Thymus (tissue), 11 donors: ENCODE results near the gene PLCB1. TPM values are rescaled to one million over a fixed set of nuclear protein-coding genes. Genes with fewer than 3 reads are reported as not detected.

Source experiments
- DNase-seq, 9 donors: peaks; one replicate each; pipeline ENCODE4 v3.0.0-alpha.2; 2013; ENCODE audit warnings: low spot score in 9 of 9, low read depth in 6 of 9, missing footprints in 1 of 9
- H3K27ac ChIP-seq, 2 donors: one replicate each; pipeline ENCODE4 v1.5.1; 2013; ENCODE audit warnings: control low read depth in 1 of 2, low read depth in 1 of 2, low read length in 1 of 2, mild to moderate bottlenecking in 1 of 2, moderate library complexity in 1 of 2
- H3K27me3 ChIP-seq, 2 donors: one replicate each; pipeline ENCODE4 v1.5.1; 2013; ENCODE audit warnings: low read length in 1 of 2; ENCODE audit not compliant: control insufficient read depth in 2 of 2, insufficient read depth in 1 of 2
- H3K36me3 ChIP-seq, 2 donors: one replicate each; pipeline ENCODE4 v1.5.1; 2013; ENCODE audit warnings: low read length in 1 of 2, mild to moderate bottlenecking in 1 of 2, moderate library complexity in 1 of 2; ENCODE audit not compliant: control insufficient read depth in 2 of 2, insufficient read depth in 2 of 2
- H3K4me1 ChIP-seq, 2 donors: one replicate each; pipeline ENCODE4 v1.5.1; 2013; ENCODE audit warnings: low read length in 2 of 2; ENCODE audit not compliant: control insufficient read depth in 2 of 2, insufficient read depth in 2 of 2
- H3K4me3 ChIP-seq, 2 donors: one replicate each; pipeline ENCODE4 v1.5.1; 2013; ENCODE audit warnings: low read length in 2 of 2, control low read depth in 1 of 2, mild to moderate bottlenecking in 1 of 2
- H3K9me3 ChIP-seq, 2 donors: one replicate each; pipeline ENCODE4 v1.5.1; 2013; ENCODE audit warnings: low read length in 1 of 2, mild to moderate bottlenecking in 1 of 2; ENCODE audit not compliant: control insufficient read depth in 2 of 2, insufficient read depth in 1 of 2
- WGBS: extraction: QIAGEN DNeasy Blood & Tissue Kit; methylation state at CpG from one replicate; pipeline ENCODE4 v1.1.7; 2013; 5-methylcytosine and 5-hydroxymethylcytosine counted together
- polyA plus RNA-seq: library from polyadenylated mRNA; stranded (reverse); fragments of 200-250 nt; gene quantifications from one replicate; pipeline ENCODE4 v1.2.3, GENCODE V29; 2013
- total RNA-seq: library from RNA; stranded (reverse); fragments of 120-200 nt; gene quantifications from one replicate; pipeline ENCODE4 v1.2.4, GENCODE V29; 2013
- donor health status: healthy.

The PLCB1 gene
- total and polyA plus RNA-seq, 2 donors, result 4.1 to 4.7 TPM

DNA sequence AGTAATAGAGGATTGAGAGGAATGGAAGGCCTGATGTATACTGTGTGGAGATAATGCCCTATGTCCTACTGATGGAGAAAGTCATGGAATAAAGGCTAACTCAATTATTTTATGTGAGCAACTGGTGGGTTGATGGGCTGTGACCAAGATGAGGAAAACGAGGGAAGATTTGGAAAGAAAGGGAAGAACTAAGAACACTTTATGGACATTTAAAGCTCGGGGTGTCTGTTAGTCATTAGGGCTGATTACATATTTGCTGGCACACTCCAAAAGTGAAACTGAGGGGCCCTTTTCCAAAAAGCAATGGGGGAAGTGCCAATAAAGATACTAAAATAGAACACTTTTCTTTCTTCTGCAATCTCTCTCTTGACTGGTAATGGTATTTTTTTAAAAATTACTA, 439.5 kb downstream of the PLCB1 start:
- H3K9me3 ChIP-seq, result no peaks in the 10 kb centered on the region
- no peaks in the 10 kb centered on the region for H3K4me1 ChIP-seq
- H3K27ac ChIP-seq, result no peak overlapping the region
- H3K4me3 ChIP-seq, result no peak overlapping the region
- no peaks in the 10 kb centered on the region for H3K36me3 ChIP-seq
- WGBS, result 90% methylated on average over 2 of the region's 2 CpGs
- DNase-seq, result no peak
- no peaks in the 10 kb centered on the region for H3K27me3 ChIP-seq

DNA sequence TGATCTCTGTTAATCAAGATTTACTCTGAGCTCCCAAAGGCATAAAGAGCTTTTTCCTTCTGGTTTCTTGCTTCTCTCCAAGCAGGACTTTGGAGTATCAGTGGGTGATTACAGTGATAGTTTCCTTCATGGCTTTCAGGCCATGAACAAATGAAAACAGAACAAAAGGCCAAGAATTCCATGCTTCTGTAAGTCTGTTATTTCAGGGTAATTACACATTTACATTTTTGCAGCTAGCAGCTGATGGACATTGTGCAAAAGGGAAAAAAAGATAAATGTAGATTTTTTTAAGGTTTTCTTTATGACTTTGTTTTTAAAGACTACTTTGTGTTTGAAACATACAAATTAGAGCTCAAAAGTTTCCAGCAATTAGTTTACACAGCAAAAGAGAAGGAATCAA, 441.6 kb downstream of the PLCB1 start:
- no peak for DNase-seq
- Histone ChIP-seq H3K4me3 (no peak overlapping the region), H3K4me1 (no peaks in the 10 kb centered on the region), H3K36me3 (no peaks in the 10 kb centered on the region), H3K27me3 (no peaks in the 10 kb centered on the region), H3K27ac (no peak overlapping the region), H3K9me3 (no peaks in the 10 kb centered on the region)

DNA sequence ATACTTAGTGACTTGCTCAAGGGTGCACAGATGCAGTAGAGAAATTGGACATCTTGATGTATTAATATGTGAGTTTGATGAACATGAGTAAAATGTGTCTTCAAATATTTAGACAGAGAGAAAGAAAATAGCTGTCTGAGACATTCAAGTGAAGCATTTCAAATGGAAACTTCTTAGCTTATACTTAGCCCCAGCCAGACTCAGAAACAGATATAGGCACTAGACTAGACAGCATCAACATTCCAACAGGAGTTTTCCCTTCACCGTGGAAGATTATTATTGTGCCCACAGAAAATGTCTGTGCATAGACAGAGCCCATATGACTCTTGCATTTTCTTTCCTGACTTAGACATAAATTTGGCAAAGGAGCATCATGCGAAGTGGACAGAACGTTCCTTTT, 443.0 kb downstream of the PLCB1 start:
- Histone ChIP-seq H3K27ac (no peak overlapping the region), H3K9me3 (no peaks in the 10 kb centered on the region), H3K36me3 (no peaks in the 10 kb centered on the region), H3K4me1 (no peaks in the 10 kb centered on the region), H3K4me3 (no peak overlapping the region), H3K27me3 (no peaks in the 10 kb centered on the region)
- no peak for DNase-seq
- 97% methylated on average over 3 of the region's 3 CpGs for WGBS

DNA sequence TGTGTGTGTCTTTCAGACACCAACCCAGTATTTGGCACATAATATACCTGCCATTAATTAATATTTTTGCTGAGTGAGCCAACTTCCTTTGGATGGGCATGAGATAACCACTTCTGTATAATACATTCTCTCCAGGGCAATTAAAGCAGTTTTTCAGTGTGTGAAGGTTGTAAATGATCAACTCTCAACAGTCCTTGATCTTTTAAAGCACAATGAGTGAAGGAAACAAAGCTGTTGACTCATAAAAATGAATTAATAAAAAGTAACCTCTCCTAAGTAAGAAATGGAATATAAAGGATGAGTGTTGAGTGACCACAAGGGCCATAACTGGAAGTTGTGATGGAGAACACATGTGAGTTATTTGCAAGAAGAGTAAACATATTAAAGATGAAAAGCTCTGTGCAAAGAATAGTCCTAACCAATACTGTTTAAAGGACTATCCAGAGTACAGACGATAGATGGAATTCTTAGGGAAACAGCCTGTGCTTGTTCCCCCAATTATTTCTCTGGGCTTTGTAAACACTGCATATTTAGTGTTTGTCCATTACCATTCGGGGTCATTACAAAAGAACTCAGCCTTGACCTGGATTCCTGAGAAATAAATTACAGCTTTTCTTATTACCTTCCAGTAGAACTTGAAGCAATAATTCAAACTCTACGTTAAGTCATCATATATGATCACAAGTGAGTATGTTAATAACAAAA, 446.2 kb downstream of the PLCB1 start:
- Histone ChIP-seq H3K9me3 (no peaks in the 10 kb centered on the region), H3K27ac (no peak overlapping the region), H3K27me3 (no peaks in the 10 kb centered on the region), H3K4me1 (no peaks in the 10 kb centered on the region), H3K4me3 (no peak overlapping the region), H3K36me3 (no peaks in the 10 kb centered on the region)
- DNase-seq, result no peak
- 95% methylated on average over 3 of the region's 3 CpGs for WGBS

DNA sequence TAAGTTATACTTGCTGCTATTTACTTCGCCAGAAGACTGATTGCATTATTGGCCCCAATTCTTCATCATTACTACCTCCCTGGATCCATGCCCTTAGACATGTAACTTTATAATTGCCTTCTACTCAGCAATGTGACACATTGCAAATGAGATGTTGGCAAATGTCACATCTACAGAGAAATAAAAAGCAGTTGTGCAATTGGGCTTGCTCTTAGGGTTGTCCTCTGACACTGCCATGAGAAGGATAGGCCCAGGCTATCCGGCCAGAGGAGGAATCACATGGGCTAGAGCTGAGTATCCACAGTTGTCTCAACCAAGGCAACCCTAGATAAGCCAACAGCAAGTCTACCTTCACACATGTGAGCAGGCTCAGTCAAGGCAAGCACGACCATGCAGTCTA, 447.0 kb downstream of the PLCB1 start:
- H3K36me3 ChIP-seq, result no peaks in the 10 kb centered on the region
- no peak overlapping the region for H3K4me3 ChIP-seq
- no peaks in the 10 kb centered on the region for H3K9me3 ChIP-seq
- no peak for DNase-seq
- WGBS, result 96% methylated on average over 3 of the region's 3 CpGs
- no peaks in the 10 kb centered on the region for H3K27me3 ChIP-seq
- no peak overlapping the region for H3K27ac ChIP-seq
- H3K4me1 ChIP-seq, result no peaks in the 10 kb centered on the region

DNA sequence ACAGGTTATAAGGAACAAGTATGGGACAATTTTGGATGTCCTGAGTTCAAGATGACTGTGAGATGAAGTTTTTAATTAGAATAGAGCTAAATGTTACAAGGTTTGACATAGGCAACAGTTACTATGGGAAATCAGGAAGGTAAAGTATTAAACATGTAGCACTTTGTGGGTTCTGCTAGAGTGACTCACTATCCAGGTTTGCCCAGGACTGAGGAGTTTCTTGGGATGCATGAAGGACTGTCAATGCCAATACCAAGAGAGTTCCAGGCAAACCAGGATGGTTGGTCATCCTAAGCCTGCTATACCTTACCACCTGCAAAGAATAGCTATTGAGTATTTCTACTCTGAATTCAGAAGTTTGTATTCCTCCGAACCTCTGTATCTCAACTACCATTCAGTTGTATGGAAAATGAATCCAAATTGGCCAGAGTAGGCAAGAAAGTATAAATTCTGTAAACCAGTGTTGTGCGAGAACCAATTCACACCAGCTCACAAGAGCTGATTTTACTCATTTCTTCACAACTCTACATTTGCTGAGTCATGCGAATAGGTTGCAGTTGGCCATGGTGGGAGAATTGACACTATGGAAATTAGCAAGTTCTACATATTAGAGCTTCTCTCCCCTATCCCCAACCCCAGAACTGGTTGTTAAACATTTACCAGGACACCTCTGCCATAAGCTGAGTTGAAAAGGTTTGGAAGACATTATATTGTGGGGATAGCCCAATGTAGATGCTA, 449.5 kb downstream of the PLCB1 start:
- Histone ChIP-seq H3K27me3 (no peaks in the 10 kb centered on the region), H3K27ac (no peak overlapping the region), H3K4me1 (no peaks in the 10 kb centered on the region), H3K4me3 (no peak overlapping the region), H3K36me3 (no peaks in the 10 kb centered on the region), H3K9me3 (no peaks in the 10 kb centered on the region)
- 99% methylated on average over 3 of the region's 3 CpGs for WGBS
- DNase-seq, result no peak

DNA sequence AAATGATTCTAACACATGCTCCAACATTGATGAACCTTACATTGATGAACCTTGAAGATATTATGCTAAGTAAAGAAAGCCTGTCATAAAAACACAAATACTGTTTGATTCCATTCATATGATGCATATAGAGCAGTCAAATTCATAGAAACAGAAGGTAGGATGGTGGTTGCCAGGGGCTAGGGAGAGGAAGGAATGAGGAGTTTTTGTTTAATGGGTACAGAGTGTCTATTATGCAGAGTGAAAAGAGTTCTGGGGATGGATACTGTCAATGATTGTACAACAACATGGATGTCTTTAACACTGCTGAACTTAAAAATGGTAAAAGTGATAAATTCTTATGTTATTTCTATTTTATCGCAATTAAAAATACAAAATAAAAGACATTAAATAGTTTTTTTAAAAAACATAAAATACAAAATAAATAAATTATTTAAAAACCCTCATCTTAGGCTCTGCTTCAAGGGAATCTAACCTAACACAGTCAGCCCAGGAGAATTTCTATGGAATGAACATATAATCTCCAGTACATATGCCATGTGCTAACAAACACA, 451.0 kb downstream of the PLCB1 start:
- Histone ChIP-seq H3K4me3 (no peak overlapping the region), H3K4me1 (no peaks in the 10 kb centered on the region), H3K9me3 (no peaks in the 10 kb centered on the region), H3K27ac (no peak overlapping the region), H3K27me3 (no peaks in the 10 kb centered on the region), H3K36me3 (no peaks in the 10 kb centered on the region)
- WGBS, result 100% methylated on average over 1 of the region's 1 CpG
- no peak for DNase-seq

DNA sequence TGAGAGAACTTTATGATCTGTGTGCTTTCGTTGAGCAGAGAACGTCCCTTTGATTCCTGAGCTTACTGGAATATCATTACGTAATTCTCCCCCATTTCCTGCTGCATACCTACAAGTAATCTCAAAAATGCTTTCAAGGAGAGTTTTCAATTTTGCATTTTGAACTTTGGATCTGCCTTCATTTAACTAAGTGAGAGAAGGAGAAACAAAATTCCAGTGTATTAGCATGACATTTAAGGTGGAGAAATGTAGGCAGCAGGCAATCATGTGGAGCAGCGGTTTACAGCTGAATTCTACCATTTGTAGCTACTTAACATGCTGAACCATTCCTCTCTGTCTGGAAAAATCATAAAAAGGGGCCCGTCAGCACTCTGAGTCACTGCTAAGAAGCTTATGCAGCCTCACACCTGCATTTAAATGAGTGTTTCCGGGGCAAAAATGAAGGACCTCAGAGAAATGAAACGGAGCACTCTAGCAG, 451.5 kb downstream of the PLCB1 start:
- H3K4me3 ChIP-seq, result no peak overlapping the region
- no peaks in the 10 kb centered on the region for H3K9me3 ChIP-seq
- H3K4me1 ChIP-seq, result no peaks in the 10 kb centered on the region
- no peak for DNase-seq
- no peak overlapping the region for H3K27ac ChIP-seq
- H3K27me3 ChIP-seq, result no peaks in the 10 kb centered on the region
- WGBS, result 96% methylated on average over 7 of the region's 7 CpGs
- H3K36me3 ChIP-seq, result no peaks in the 10 kb centered on the region

DNA sequence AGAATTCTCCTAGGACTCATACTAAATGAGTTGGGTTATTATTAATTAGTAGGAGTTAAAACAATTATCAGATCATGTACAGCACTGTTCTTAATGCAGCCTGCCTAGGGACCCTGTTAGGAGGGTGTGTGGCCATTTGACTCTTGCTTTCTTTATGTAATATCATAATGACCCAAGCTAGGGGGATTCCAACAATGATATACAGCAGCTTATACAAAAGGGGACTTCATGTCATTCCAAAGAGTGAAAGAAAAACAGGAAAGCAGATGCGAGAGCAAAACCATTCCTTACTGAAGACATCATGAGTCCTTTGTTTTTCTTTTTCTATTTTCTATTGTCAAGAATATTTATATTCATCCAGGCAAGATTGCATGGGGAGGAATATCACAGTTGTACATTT, 455.2 kb downstream of the PLCB1 start:
- H3K4me1 ChIP-seq, result no peaks in the 10 kb centered on the region
- 95% methylated on average over 1 of the region's 1 CpG for WGBS
- no peak overlapping the region for H3K4me3 ChIP-seq
- no peaks in the 10 kb centered on the region for H3K36me3 ChIP-seq
- H3K27ac ChIP-seq, result no peak overlapping the region
- no peaks in the 10 kb centered on the region for H3K27me3 ChIP-seq
- no peaks in the 10 kb centered on the region for H3K9me3 ChIP-seq
- no peak for DNase-seq
